Middle frontal gyrus (tissue), 1 donor: ENCODE measurements around the gene APBB2.

Experiments used
- DNase-seq: peaks from one replicate; pipeline ENCODE4 v3.0.0-alpha.2; 2015; ENCODE audit warnings: low spot score; ENCODE audit errors: extremely low spot score

The APBB2 gene

DNA sequence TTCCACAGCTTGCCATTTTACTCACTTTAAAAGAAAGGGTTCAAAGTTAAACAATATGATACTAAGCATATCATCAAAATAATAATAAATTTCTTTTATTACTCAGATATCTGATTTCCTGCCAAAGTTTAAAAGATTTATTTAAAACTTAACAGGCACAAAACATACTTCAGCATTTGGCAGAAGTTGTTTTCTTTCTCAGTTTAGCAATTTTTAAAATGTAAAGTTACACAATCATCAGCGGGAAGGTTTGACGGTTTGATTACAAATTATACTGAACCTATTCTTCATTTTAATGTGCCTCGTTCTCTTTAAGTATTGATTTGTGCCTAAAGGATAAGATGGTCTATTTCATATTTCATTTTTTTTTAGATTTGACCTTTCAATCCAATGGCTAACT is 227.2 kb downstream of the APBB2 start:
- DNase-seq = no peak

DNA sequence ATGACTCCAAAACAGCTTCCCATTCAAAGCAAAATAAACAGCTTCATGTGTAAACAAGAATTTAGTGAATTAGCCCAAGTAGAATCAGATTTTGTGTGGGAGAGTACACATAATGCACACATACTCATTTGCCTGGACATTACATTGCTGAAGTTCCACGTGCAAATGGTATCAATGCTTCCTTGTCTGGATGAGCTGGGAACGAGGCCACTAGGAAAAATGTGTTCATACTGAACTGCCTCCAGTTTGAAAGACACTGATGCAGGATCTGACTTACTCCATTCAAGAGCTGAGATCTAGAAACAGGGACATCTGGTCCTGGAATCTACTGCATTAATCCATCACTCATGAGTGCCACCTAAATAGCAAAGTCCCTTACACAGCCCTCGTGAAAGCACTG is 228.0 kb downstream of the APBB2 start:
- peak; percentile 49 for DNase-seq

DNA sequence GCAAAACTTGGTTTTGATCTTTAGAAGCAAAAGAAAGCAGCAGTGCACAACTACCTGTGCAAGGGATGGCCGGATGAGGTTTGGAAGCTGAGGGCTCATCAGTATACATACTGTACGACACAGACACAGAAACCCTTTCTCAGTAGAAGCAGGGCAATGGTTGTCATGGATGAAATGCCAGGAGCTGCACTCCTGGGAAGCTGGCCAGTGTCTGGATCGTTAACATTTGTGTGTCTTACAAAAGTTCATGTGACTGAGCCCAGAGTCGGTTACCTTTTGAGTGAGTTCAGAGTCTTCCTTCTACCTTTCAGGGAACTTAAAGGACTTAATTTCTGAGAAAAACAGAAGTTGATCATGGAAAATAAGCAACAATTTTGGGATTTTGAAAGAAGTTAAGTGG is 230.3 kb downstream of the APBB2 start:
- DNase-seq = no peak

DNA sequence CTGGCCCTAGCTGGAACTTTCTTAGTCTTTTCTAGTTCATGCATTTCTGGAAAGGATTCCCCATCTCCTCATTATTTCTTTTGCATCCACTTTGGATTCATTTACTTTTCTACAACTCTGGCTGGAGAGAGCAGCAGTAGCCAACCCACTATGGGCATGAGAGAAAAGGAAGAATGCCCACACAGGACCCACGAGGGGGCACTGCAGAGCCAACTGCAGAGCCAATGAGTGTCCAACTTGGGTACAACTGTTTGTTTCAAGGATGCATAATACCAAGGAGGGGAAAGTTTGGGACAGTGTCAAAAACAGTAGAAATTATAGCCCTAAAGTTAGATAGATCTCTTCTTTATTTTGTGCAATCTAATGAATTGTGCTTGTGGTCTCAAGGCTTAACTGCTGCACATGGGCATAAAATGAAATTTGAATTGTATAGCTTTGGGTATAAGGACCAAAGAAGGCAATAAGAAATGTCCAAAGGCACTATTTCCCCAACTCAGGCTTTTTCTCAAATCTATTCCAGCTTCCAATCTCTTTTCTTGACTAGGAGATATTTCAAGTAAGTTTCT is 233.9 kb downstream of the APBB2 start:
- DNase-seq = no peak

DNA sequence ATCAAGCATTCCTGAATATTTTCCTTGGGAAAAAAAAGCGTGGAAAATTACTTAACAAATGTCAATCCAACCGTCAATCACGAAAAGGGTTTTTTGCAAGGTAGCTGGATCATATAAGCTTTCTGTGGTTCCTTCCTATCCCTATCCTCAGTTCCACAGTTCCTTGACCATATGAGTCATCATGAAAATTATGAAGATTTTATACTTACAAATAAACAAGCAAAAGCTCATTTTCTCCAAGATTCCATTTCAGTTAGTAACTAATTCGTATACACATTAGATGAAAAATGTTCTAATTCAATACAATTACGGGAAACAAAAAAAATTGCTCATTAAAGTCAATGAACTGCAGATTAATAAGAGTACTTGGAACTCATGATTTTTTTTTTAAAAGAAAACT is 235.8 kb downstream of the APBB2 start:
- DNase-seq = no peak

DNA sequence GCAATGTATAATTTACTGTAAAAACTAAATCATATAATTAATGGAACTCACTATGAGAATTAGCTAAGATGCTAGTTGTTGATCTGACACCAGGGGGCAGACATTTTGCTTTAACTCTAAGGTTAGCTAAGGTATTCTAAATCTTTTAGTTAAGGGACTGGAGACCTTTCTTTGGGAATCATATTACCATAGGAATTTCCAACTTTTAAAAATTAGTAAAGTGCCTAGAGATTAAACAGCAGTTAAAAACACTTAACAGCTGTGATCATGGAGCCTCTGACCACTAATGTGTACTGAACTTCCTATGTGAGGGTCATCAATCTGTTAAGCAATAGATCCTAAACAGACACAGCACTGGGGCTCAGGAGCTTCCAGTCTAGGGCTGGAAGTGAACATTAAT is 238.0 kb downstream of the APBB2 start:
- DNase-seq = no peak

DNA sequence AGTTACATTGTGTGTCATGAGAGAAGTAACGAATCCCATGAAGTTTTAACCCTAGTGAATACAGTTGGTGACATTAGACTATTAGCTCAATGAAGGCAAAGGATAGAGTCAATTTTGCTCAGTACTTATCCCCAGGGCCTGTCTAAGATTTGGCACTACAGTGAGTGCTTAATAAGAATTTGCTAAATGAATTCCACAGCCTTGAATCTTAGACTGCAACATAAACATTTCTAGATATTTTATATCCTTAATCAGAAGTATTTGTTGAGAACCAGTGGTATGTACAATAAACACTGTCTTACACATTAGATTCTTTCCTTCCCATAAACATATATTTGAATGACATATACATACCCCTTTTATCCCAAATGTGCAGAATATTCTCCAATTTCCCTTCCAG is 241.6 kb downstream of the APBB2 start:
- no peak for DNase-seq

DNA sequence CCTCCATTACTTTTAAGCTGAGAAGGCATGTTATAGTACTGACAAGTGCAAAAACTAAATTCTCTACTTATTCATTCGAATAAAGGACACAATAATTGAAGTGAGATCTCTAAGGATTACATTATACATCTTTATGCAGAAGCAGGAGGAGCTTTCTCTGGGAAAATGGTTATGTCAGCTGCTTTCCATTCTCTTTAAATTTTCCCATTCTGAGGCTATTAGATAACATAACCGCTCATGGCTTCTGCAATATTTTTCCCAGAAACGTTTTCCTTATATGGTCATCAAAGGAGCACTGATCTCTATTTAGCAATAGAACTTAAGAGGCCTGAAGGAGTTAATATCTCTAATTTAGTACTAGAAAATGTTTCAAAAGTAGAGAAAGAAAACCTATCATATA is 243.0 kb downstream of the APBB2 start:
- DNase-seq = no peak

DNA sequence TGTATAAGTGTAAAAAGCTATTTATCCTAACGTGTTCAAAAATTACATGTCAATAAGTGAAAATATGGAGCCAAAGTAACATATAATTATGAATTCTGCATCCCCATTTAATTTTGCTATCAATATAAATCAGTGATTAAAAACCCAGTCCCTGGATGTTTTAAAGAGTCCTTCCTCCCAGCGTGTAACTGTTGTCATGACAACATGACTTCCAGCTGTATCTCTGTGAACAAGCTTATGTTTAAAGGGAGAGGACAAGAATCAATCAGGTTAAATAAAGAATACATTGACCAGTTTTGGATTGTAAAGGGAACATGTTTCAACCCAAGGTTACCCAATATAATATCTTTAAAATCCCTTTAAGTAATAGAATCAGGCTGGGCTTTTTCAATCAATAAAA is 244.8 kb downstream of the APBB2 start:
- DNase-seq = no peak

DNA sequence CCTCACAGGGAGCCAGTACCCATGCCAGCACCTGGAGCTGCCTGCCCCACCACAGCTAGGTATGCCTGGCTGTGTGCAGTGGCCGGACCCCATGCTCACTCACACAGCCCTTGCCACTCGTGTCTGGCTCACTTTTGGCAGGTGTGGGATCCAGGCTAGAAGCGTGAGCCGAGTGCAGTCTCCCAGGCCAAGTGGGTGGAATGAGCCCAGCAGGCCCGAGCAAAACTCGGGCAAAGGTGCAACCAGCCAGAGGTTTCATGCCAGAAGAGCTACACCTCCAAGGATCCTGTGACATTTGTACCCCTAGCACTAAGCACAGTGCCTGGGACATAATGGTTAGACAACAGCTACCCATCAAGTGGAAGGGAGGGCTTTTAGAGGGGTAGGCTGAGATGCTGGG is 246.8 kb downstream of the APBB2 start:
- DNase-seq = no peak

DNA sequence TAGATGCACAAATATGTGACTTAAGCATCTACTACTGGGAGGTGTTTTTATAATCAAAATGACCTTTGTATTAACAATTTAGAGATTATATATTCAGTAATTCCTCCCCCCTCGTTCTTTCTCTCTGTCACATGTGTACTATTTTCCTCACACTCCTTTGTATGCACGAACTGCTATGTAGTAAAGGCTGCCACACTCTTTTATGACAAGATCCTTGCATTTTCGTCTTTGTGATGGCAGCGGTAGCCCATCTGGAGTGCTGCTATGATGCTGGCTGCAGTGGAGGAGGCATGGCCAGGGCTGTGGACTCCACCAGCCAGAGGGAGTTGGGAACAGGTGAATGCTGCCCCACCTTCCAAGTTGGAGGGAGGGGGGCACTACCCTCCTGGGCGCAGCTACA is 248.3 kb downstream of the APBB2 start:
- no peak for DNase-seq

DNA sequence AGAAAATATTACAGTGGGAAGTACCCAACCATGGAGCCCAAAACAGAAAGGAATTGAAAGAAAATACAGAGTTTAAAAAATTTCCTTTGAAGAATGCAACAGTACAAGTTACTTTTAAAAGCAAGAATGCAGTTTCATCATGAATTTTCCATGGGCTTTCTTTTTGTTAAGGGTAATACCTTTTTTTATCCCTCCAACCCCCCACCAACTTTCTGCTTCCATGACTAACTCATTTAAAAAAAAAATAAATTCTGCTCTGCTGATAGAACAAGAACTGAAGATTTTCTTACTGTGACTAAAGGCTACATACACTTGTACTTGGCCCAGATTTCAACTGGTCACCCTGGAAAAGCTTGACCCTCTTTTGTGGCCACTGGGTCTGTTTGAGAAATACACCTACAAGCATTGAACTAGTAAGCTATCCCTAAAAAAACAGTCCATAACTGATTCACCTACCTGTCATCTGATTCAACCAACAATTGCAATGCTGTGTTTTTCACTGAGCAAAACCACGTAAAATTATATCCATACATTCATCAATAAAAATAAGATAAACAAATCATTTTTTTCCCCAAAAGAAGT is 250.4 kb downstream of the APBB2 start:
- DNase-seq = no peak

DNA sequence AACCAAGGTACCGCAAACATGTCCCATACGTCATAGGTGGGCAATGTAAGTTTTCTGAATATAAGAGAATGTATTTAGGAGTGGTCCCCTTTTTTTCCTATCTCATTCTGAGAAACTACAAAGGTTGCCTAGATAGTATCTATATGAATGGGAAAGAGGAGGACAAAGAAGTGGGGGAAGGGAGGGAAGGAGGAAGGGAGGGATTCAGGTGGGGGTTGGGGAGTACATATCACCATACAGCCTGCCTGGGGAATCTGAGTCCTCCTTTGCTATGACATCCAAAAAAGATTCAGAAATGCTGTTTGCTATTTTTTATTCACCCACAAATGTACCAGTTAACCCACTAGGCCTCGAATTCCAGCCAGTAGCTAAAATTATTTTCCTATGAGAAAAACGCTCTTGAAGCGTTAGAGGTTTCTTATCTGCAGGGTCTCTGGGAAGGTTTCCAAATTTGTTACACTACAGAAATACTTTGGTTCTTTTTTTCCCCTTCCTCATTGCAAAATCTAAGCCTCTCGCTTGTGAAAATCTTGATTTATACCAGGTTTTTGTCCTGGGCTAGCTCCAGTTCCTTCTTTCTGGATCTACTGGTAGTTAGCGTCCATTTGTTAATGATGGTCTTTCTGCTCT is 251.7 kb downstream of the APBB2 start:
- DNase-seq = no peak

DNA sequence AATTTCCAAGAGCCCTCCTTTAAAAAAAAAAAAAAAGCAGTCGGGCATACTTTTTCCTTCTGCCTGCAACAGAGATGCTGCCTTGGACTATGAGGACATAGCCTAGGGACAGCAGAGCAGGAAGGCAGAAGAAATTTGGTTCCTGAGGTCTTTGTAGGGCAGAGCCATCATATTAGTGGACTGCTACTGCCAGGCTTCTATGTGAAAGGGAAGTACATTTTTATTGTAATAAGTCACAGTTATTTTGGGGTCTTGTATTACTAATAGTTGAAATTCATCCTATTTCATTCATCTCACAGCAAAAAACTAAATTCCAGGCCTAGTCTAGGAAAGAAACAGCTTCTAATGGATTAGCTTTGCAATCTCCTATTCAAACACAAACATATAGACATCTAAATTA is 253.4 kb downstream of the APBB2 start:
- DNase-seq = no peak

DNA sequence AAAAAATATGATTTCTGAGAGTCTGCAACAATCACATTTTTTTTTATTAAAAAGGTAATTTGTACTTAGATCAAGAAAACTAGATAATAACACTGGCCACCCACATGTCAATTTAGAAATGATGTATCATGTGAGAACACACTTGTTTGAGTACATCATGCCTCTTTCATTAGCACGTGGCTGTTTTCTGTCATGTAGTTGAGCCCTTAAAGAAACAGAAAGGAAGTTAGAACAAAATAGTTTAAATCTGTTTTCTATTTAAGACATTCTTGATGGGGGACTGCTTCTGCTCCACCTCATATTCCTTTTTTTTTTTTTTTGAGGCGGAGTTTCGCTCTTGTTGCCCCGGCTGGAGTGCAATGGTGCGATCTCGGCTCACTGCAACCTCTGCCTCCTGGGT is 257.1 kb downstream of the APBB2 start:
- DNase-seq = no peak

DNA sequence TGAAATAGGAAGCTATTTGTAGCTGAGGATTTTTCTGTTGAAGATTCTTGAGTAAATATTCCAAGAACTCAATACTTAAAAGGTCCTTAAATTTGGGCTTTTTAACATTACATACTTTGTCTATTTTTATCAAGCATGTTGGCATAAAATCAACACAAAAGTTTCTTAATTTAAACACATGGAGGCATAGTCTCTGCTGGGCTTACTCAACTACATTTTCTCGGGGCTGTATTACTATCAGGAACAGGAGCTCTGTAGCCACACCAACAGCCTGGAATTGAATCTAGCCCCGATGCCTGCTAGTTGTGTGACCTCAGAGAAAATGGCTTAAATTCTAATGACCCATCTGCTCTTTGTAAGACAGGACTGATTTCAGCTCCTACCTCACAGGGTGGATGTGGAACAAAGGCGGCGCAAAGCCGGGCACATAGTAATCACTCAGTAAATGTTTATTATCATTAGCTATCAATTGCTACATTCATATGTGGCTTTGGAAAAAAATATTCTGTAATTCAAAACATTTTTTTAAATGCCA is 257.6 kb downstream of the APBB2 start:
- DNase-seq = no peak

DNA sequence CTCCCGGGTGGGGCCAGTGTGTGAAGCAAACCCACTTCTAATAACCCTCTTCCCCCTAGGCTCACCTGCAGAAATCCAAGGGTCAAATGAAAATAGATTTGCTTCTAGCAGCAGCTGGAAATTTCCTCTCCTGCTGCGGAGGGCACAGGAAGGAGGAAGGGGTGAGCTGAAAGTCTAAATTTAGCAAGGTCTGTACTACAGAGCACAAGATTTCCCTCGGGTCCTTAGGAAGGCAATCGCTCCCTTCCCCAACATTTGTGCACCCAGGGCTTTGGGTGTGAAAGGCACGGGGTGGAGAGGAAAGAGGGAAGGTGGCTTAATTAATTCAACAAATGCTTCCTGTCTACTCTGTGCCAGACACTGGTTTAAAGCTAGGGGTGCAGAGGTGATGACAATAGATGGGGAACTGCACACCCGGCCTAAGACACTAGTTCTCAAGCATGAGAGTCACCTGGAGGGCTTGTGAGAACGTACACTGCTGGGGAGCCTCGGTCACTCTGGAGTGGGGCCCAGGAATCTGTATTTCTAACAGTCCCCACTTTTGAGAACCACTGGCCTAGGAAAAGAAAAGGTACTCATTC is 260.2 kb downstream of the APBB2 start:
- DNase-seq = no peak

DNA sequence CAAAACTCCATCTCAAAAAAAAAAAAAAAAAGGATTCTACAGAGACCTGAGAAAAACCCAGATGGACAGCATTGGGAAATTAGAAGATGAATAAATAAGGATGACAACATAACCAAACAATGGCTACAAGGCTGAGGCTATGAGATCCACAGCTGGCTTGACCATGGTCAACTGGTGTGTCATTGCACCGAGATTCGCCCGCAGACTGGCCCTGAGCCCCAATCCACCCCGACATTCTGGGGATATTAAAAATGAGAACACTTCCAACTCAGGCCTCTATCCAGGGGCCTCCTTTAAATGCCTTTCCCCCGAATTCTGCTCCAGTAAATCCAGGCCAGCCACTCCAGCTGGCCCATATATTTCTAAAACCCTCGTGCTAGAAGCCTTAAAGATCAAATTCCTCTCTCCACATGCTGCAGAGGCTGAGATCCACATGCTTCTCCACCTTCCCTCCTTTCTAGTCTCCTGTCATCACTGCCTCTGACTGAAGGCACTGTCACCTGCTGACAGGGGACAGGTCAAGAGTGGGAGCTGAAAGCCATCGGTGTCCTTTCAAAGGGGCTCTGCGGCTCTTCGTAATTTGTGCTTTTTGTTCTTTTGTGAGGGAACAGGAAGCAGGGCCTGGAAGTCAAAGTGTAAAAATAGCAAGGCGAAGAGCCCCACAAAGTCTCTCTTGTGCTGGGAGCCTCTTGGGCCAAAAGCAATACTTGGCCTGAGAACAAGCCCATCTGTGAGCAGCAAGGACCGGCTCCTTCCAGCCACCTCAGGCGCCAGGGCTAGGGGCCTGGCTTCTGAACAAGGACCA is 260.9 kb downstream of the APBB2 start:
- DNase-seq = no peak

DNA sequence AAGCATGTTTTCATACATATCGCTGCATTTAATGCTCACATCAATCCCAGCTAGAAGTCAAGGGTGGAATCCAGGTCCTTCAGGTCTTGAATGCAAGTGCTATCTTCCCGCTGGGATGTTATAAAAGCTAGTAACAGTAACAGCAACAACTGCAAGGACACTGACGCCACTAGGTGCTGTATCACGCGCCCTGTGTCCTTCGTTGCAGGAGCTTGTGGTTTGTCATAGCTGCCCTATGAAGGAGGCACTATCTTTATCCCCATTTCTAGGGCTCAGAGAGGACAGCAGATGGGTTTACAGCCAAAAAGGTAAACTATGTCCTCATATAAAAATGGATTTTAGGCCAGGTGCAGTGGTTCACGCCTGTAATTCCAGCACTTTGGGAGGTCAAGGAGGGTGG is 261.7 kb downstream of the APBB2 start:
- DNase-seq = no peak

DNA sequence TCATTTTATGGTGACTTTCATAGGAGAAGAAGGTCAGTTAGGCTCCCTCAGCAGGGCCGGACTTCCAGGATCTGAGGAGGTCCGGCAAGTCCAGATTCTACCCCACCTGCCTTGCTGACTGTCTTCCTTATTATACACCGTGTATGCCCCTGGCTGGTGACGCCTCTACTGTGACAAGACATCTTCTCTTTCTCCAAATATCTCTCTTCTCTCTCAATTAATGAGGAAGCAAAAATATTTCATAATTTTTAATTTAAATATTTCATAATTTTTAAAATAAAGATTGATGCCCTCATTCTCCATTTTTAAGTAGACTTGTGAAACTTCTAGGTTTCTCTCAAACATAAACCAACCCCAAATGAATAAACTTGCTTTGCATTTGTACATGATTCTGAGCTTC is 262.1 kb downstream of the APBB2 start:
- DNase-seq = no peak

DNA sequence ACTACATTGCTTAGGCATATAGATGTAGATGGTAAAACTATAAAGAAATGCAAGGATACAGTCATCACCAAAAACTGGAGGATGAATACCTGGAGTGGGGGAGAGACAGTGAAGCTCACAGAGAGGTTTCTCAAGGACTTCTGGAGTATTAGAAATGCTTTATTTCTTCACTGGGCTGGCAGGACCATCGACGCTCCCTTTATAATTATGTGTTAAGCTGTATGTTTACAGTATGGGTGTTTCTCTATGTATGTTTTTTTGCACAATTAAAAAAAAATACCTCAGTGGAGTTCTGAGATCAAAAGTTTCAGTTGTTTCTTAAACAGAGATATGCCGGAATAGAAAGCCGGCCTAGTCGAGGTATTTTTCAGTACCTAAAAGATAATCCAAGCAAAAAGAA is 263.3 kb downstream of the APBB2 start:
- no peak for DNase-seq
